K562 (cell line): ENCODE measurements around the gene NCAPG2. TPM values are rescaled to one million over a fixed set of nuclear protein-coding genes. Genes with fewer than 3 reads are reported as not detected.

Experiments
- KDM2B ChIP-seq: fragments of 250-450 bp; sonication (Bioruptor Pico); IDR thresholded peaks from 2 replicates; pipeline ENCODE4 v1.8.0; 2021; ENCODE audit warnings: mild to moderate bottlenecking, moderate library complexity
- MAFK ChIP-seq: IDR thresholded peaks from 2 replicates; pipeline ENCODE4 v1.6.1; 2011; ENCODE audit warnings: low read length, improper control_type of control experiment
- MBD2 ChIP-seq: sonication (generic); IDR thresholded peaks from 2 replicates; pipeline ENCODE4 v1.6.1; 2016; ENCODE audit warnings: low read depth, borderline replicate concordance
- MCM5 ChIP-seq: fragments of 450-650 bp; IDR thresholded peaks from 2 replicates; pipeline ENCODE4 v1.6.1; 2016; ENCODE audit warnings: low read depth
- SREBF1 ChIP-seq: fragments of 150-350 bp; IDR thresholded peaks from 2 replicates; pipeline ENCODE4 v1.6.1; 2014; ENCODE audit warnings: antibody characterized with exemption, low read depth, low read length, borderline replicate concordance
- TEAD4 ChIP-seq, 2 experiments: sonication (generic) in 1 of 2; formaldehyde crosslinking in 1 of 2; IDR thresholded peaks; 2 replicates each; pipeline versions ENCODE4 v1.6.1 to v1.8.0; 2012 to 2022; ENCODE audit warnings: borderline replicate concordance in 1 of 2, inconsistent platforms in 1 of 2, low read length in 1 of 2, mild to moderate bottlenecking in 1 of 2, missing genetic modification reagents in 1 of 2
- YY1 ChIP-seq, 3 experiments: IDR thresholded peaks; 2 replicates each; pipeline ENCODE4 v1.6.1; 2011; ENCODE audit warnings: low read length in 2 of 3, mild to moderate bottlenecking in 2 of 3, moderate library complexity in 2 of 3, borderline replicate concordance in 1 of 3, control low read depth in 1 of 3, low read depth in 1 of 3; ENCODE audit not compliant: insufficient read depth in 3 of 3, insufficient replicate concordance in 2 of 3, control insufficient read depth in 1 of 3, insufficient read length in 1 of 3; ENCODE audit errors: extremely low read depth in 1 of 3
- ZFP1 ChIP-seq: fragments of 450-650 bp; formaldehyde crosslinking; IDR thresholded peaks from 2 replicates; pipeline ENCODE4 v1.4.0; 2020; ENCODE audit warnings: mild to moderate bottlenecking, mixed read lengths
- ZNF354B ChIP-seq: fragments of 250-450 bp; sonication (Bioruptor Pico); IDR thresholded peaks from 2 replicates; pipeline ENCODE4 v1.4.0; 2020
- polyA plus RNA-seq, 8 experiments: library from polyadenylated mRNA; depleted of rRNA in 4 of 8; stranded (reverse) in 5 of 8; unstranded in 3 of 8; fragments of >200 nt; fragmentation: Nextera tagmentation in 2 of 8; fragmentation: Illumina TruSeq in 1 of 8; extraction: Ambion mirVana in 2 of 8; extraction: Trizol in 1 of 8; gene quantifications; 2 replicates each; pipeline versions ENCODE4 v1.2.1 to v1.2.3, GENCODE V29; 2011 to 2014; ENCODE audit warnings: inconsistent platforms in 1 of 8, missing spikeins in 1 of 8
- total RNA-seq, 7 experiments: library from RNA; depleted of rRNA in 6 of 7; stranded (reverse); fragments of >200 nt in 6 of 7; fragmentation: Illumina TruSeq in 2 of 7; extraction: Trizol in 2 of 7; gene quantifications; 2 replicates each; pipeline versions ENCODE4 v1.2.1 to v1.2.3, GENCODE V29; 2011 to 2021; ENCODE audit warnings: low replicate concordance in 1 of 7
- TF ChIP-seq, protein P1 (sequence below): fragments of 200-600 bp; sonication (generic); IDR thresholded peaks from one replicate; pipeline ENCODE4 v1.6.1; 2012; ENCODE audit warnings: mild to moderate bottlenecking, low read depth, low read length, inconsistent platforms
- TF ChIP-seq, protein P2 (sequence below): fragments of 250-450 bp; sonication (Bioruptor Pico); IDR thresholded peaks from 2 replicates; pipeline ENCODE4 v1.4.0; 2020; ENCODE audit warnings: mild to moderate bottlenecking, moderate library complexity

NCAPG2 gene
- total and polyA plus RNA-seq, 9 of the 15 experiments (the other 6 are each of a cell fraction or from before 2014, with no cell fraction given): 21.5 to 127 (median 86.1) TPM

DNA sequence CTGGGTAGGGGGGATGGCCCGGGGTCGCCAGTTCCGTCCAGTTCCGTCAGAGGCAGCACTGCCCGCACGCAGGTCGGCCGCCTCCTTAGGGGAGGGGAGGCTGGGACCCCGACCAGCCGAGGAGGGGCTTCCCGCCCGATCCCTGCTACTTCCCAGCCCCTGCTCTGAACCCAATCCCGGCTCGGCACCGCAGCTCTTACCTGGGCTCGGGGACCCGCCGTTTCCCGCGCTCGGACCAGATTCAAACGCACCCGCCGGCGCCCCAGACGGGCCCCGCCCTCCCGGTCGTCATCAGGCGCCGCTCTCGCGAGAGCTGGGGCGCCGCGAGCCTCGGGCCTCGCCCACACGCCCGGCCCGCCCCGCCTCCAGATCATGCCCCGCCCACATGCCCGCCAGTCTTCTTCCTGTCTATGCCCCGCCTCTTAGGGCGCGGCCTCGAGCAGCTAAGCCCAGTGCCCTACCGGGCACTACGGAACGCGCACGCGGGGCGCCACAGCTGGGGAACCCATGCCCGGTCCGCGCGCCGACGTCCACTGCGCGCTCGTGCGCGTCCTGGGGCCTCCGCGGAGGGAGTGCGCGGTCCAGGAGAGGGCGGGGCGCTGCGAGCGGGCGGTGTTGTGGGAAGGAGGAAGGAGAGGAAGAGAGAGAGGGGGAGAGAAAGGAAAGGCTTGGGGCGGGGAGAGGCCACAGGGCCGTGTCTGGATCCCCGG is at the start of gene NCAPG2 (continued):
- TF ChIP-seq, protein P1, sequence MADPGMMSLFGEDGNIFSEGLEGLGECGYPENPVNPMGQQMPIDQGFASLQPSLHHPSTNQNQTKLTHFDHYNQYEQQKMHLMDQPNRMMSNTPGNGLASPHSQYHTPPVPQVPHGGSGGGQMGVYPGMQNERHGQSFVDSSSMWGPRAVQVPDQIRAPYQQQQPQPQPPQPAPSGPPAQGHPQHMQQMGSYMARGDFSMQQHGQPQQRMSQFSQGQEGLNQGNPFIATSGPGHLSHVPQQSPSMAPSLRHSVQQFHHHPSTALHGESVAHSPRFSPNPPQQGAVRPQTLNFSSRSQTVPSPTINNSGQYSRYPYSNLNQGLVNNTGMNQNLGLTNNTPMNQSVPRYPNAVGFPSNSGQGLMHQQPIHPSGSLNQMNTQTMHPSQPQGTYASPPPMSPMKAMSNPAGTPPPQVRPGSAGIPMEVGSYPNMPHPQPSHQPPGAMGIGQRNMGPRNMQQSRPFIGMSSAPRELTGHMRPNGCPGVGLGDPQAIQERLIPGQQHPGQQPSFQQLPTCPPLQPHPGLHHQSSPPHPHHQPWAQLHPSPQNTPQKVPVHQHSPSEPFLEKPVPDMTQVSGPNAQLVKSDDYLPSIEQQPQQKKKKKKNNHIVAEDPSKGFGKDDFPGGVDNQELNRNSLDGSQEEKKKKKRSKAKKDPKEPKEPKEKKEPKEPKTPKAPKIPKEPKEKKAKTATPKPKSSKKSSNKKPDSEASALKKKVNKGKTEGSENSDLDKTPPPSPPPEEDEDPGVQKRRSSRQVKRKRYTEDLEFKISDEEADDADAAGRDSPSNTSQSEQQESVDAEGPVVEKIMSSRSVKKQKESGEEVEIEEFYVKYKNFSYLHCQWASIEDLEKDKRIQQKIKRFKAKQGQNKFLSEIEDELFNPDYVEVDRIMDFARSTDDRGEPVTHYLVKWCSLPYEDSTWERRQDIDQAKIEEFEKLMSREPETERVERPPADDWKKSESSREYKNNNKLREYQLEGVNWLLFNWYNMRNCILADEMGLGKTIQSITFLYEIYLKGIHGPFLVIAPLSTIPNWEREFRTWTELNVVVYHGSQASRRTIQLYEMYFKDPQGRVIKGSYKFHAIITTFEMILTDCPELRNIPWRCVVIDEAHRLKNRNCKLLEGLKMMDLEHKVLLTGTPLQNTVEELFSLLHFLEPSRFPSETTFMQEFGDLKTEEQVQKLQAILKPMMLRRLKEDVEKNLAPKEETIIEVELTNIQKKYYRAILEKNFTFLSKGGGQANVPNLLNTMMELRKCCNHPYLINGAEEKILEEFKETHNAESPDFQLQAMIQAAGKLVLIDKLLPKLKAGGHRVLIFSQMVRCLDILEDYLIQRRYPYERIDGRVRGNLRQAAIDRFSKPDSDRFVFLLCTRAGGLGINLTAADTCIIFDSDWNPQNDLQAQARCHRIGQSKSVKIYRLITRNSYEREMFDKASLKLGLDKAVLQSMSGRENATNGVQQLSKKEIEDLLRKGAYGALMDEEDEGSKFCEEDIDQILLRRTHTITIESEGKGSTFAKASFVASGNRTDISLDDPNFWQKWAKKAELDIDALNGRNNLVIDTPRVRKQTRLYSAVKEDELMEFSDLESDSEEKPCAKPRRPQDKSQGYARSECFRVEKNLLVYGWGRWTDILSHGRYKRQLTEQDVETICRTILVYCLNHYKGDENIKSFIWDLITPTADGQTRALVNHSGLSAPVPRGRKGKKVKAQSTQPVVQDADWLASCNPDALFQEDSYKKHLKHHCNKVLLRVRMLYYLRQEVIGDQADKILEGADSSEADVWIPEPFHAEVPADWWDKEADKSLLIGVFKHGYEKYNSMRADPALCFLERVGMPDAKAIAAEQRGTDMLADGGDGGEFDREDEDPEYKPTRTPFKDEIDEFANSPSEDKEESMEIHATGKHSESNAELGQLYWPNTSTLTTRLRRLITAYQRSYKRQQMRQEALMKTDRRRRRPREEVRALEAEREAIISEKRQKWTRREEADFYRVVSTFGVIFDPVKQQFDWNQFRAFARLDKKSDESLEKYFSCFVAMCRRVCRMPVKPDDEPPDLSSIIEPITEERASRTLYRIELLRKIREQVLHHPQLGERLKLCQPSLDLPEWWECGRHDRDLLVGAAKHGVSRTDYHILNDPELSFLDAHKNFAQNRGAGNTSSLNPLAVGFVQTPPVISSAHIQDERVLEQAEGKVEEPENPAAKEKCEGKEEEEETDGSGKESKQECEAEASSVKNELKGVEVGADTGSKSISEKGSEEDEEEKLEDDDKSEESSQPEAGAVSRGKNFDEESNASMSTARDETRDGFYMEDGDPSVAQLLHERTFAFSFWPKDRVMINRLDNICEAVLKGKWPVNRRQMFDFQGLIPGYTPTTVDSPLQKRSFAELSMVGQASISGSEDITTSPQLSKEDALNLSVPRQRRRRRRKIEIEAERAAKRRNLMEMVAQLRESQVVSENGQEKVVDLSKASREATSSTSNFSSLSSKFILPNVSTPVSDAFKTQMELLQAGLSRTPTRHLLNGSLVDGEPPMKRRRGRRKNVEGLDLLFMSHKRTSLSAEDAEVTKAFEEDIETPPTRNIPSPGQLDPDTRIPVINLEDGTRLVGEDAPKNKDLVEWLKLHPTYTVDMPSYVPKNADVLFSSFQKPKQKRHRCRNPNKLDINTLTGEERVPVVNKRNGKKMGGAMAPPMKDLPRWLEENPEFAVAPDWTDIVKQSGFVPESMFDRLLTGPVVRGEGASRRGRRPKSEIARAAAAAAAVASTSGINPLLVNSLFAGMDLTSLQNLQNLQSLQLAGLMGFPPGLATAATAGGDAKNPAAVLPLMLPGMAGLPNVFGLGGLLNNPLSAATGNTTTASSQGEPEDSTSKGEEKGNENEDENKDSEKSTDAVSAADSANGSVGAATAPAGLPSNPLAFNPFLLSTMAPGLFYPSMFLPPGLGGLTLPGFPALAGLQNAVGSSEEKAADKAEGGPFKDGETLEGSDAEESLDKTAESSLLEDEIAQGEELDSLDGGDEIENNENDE: no peak
- TF ChIP-seq TEAD4 (IDR thresholded peaks at IDR 0.05; ENCODE audit: low read length) (peak; percentile 55), TEAD4 (CRISPR knock-in tag; IDR thresholded peaks at IDR 0.05; ENCODE audit: borderline replicate concordance) (no peak), ZNF354B (no peak), MAFK (no peak), SREBF1 (no peak), MBD2 (peak; percentile 73), YY1 (IDR thresholded peaks at IDR 0.05; ENCODE audit: borderline replicate concordance in 1 of 3, control insufficient read depth in 1 of 3, extremely low read depth in 1 of 3, insufficient read depth in 3 of 3, insufficient read length in 1 of 3, insufficient replicate concordance in 2 of 3, low read depth in 1 of 3, low read length in 2 of 3) (peak in 2 of 3 experiments; percentile 58 to 73), ZFP1 (CRISPR knock-in tag) (no peak), MCM5 (no peak), KDM2B (peak; percentile 91; the same call in 1 of the 2 replicates)
- TF ChIP-seq, protein P2, sequence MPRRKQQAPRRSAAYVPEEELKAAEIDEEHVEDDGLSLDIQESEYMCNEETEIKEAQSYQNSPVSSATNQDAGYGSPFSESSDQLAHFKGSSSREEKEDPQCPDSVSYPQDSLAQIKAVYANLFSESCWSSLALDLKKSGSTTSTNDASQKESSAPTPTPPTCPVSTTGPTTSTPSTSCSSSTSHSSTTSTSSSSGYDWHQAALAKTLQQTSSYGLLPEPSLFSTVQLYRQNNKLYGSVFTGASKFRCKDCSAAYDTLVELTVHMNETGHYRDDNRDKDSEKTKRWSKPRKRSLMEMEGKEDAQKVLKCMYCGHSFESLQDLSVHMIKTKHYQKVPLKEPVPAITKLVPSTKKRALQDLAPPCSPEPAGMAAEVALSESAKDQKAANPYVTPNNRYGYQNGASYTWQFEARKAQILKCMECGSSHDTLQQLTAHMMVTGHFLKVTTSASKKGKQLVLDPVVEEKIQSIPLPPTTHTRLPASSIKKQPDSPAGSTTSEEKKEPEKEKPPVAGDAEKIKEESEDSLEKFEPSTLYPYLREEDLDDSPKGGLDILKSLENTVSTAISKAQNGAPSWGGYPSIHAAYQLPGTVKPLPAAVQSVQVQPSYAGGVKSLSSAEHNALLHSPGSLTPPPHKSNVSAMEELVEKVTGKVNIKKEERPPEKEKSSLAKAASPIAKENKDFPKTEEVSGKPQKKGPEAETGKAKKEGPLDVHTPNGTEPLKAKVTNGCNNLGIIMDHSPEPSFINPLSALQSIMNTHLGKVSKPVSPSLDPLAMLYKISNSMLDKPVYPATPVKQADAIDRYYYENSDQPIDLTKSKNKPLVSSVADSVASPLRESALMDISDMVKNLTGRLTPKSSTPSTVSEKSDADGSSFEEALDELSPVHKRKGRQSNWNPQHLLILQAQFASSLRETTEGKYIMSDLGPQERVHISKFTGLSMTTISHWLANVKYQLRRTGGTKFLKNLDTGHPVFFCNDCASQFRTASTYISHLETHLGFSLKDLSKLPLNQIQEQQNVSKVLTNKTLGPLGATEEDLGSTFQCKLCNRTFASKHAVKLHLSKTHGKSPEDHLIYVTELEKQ (CRISPR knock-in tag): no peak
